ENCODE data around the gene TEKT5.

Gene TEKT5

DNA sequence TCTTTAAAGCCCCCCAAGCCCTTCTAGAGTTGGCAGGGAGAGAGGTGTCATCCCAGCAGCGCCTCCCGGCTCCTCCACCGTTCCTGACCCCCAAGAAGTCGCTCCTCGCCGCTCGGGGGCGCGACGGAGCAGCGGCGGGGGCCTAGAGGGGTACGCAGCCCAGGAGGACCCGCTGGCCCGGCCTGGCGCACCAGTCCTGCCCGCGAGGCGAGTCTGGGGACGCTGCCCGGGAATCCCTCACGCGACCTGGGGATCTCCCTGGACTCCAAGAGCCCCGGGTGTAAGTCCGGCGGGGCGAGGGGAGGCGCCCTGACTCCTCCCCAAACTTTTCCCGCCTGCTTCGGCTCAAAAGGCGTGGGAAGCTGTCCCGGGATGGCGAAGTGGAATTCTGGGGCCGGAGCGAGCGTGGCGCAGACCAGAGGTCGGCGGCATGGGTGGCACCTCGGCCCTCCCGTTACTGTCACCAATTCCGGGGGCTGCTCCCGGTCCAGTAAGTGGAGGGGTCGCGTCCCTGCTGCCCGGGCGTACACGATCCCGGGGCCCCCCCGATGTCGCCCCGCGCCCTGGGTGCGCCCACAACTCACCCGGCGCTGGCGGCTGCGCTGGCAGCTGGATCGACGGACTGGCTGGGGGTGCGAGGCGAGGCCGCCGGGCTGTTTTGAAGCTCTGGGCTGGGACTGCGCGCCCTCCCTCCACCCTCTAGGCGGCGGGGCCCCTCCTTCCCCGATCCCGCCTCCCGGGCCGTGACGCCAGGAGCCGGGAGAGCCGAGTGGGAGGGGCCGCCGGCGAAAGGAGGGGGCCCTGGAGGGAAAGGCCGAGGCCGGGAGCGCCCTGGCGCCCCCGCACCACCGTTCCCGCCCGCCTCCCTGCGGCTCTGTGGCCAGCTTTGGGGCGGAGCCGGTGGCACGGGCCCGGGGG, 114.5 kb downstream of the TEKT5 start, which contains the start of gene EMP2:
TSS of gene EMP2 (minus strand) at position 634 of the 918 bp plus-strand sequence. CDS start 32,981 bp downstream, outside the sequence.
- no peak for DNase-seq (ENCODE audit: low read depth in 3 of 3, low spot score in 1 of 3)

DNA sequence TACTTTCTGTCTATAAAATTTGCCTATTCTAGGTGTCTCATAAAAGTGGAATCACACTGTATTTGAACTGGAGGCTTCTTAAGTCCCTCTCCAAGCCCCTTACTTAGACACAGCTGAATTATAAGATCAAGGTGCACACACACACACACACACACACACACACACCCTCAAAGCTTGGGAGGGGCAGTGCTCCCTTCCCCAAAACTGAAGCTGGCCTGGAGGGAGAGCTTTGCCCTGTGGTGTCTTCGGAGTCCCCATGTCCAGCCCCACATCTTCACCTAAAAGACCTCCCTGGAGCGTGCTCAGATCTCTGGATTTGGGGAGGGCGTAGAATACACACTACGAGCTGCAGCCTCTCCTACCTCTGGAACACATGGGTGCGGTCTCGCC, 115.2 kb downstream of the TEKT5 start:
- no peak for DNase-seq (ENCODE audit: low read depth in 3 of 3, low spot score in 1 of 3)

DNA sequence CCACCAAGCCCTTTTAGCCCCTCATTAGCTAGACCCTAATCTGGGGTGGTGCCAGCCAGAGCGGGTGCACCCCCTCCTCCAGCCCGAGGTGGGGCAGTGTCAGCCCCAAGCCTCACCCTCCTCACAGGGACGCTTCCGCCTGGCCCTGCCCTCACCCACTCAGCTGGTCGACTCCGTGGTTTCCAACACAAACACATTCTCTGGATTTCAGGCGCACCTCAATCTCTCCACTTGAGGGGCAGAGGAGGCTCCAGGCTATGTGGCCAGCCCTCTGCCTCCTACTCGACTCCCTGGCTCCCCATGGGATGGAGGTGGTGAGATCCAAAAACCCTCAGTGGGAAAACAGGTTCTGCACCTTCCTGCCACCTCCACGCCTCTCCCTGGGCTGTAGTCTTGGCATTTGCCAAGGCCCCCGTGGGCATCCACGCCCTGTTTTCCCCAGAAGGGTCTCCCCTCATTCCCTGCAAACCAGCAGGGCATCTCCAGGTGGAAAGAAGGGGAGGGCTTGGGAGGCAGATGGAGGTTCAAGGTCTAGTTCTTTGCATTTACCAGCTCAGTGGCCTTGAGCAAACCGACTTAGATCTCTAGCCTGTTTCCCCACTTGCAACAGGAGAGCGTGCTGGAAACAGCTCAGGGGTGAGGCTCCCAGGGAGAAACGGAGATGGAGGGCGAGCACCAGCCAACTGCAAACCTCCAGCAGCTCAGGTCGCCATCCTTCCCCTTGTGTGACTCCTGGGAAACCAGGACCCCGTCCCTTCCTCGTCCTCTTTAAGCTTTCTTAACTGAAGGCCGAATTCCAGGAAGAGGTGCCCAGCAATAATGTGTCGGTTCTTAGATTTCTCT, 116.0 kb downstream of the TEKT5 start:
- no peak for DNase-seq (ENCODE audit: low read depth in 3 of 3, low spot score in 1 of 3)
